Thymus (tissue), 11 donors: ENCODE data around the gene STARD5. TPM values are rescaled to one million over a fixed set of nuclear protein-coding genes. Genes with fewer than 3 reads are reported as not detected.
A peak's percentile ranks its signal among the peaks of the same experiment; 100 is the strongest.

Experiments
- DNase-seq, 9 donors: peaks; one replicate each; pipeline ENCODE4 v3.0.0-alpha.2; 2013; ENCODE audit warnings: low spot score in 9 of 9, low read depth in 6 of 9, missing footprints in 1 of 9
- H3K27ac ChIP-seq, 2 donors: one replicate each; pipeline ENCODE4 v1.5.1; 2013; ENCODE audit warnings: control low read depth in 1 of 2, low read depth in 1 of 2, low read length in 1 of 2, mild to moderate bottlenecking in 1 of 2, moderate library complexity in 1 of 2
- H3K27me3 ChIP-seq, 2 donors: one replicate each; pipeline ENCODE4 v1.5.1; 2013; ENCODE audit warnings: low read length in 1 of 2; ENCODE audit not compliant: control insufficient read depth in 2 of 2, insufficient read depth in 1 of 2
- H3K36me3 ChIP-seq, 2 donors: one replicate each; pipeline ENCODE4 v1.5.1; 2013; ENCODE audit warnings: low read length in 1 of 2, mild to moderate bottlenecking in 1 of 2, moderate library complexity in 1 of 2; ENCODE audit not compliant: control insufficient read depth in 2 of 2, insufficient read depth in 2 of 2
- H3K4me1 ChIP-seq, 2 donors: one replicate each; pipeline ENCODE4 v1.5.1; 2013; ENCODE audit warnings: low read length in 2 of 2; ENCODE audit not compliant: control insufficient read depth in 2 of 2, insufficient read depth in 2 of 2
- H3K4me3 ChIP-seq, 2 donors: one replicate each; pipeline ENCODE4 v1.5.1; 2013; ENCODE audit warnings: low read length in 2 of 2, control low read depth in 1 of 2, mild to moderate bottlenecking in 1 of 2
- H3K9me3 ChIP-seq, 2 donors: one replicate each; pipeline ENCODE4 v1.5.1; 2013; ENCODE audit warnings: low read length in 1 of 2, mild to moderate bottlenecking in 1 of 2; ENCODE audit not compliant: control insufficient read depth in 2 of 2, insufficient read depth in 1 of 2
- WGBS: extraction: QIAGEN DNeasy Blood & Tissue Kit; methylation state at CpG from one replicate; pipeline ENCODE4 v1.1.7; 2013; 5-methylcytosine and 5-hydroxymethylcytosine counted together
- polyA plus RNA-seq: library from polyadenylated mRNA; stranded (reverse); fragments of 200-250 nt; gene quantifications from one replicate; pipeline ENCODE4 v1.2.3, GENCODE V29; 2013
- total RNA-seq: library from RNA; stranded (reverse); fragments of 120-200 nt; gene quantifications from one replicate; pipeline ENCODE4 v1.2.4, GENCODE V29; 2013
- donor health status: healthy.

STARD5 gene
- total and polyA plus RNA-seq, 2 donors = 3.6 to 12.0 TPM

DNA sequence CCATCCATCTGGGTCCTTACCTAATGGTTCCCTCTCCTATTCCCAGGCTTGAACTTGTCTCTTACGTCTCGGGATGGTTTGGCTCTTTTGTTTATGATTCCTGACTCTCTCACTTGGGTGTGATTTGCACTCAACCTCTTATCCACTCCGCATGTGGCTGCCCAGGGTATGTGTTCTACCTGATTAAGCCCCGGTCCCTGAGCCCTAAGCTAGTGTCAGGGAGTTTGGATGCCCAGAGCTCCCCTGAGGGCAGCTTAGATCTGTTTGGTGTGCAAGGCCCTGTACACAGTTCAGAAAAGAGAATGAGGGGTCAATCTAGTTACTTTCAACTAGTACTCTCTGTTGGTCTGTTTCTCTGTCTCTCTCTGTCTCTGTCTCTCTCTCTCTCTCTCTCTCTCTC lies 15.9 kb upstream of the STARD5 start:
- 73% methylated on average over 4 of the region's 4 CpGs for WGBS
- Histone ChIP-seq H3K4me3 (no peak overlapping the region), H3K9me3 (no peaks in the 10 kb centered on the region), H3K4me1 (no peaks in the 10 kb centered on the region), H3K36me3 (no peaks in the 10 kb centered on the region), H3K27ac (no peak overlapping the region), H3K27me3 (no peaks in the 10 kb centered on the region)
- no peak for DNase-seq

DNA sequence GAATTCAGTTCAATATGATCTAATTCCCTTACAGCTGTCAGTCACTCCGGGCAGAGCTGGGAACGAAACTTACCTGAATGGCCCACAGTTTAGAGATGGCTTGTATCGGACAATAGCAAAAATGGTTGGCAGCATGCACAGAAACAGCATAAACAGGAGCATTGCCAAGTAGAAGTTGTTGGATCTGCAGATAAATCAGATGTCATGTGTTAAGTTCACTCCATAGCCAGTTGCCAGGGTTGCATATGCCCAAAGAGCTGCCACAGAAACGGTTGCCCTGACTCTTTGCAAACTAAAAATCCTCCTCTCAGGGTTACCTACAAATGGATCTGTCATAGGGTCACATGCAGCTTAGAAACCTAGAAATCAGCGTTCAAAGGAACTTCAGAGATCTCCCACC lies 15.4 kb upstream of the STARD5 start:
- Histone ChIP-seq H3K4me3 (no peak overlapping the region), H3K27me3 (no peaks in the 10 kb centered on the region), H3K4me1 (no peaks in the 10 kb centered on the region), H3K9me3 (no peaks in the 10 kb centered on the region), H3K27ac (no peak overlapping the region), H3K36me3 (no peaks in the 10 kb centered on the region)
- WGBS = 95% methylated on average over 5 of the region's 5 CpGs
- no peak for DNase-seq

DNA sequence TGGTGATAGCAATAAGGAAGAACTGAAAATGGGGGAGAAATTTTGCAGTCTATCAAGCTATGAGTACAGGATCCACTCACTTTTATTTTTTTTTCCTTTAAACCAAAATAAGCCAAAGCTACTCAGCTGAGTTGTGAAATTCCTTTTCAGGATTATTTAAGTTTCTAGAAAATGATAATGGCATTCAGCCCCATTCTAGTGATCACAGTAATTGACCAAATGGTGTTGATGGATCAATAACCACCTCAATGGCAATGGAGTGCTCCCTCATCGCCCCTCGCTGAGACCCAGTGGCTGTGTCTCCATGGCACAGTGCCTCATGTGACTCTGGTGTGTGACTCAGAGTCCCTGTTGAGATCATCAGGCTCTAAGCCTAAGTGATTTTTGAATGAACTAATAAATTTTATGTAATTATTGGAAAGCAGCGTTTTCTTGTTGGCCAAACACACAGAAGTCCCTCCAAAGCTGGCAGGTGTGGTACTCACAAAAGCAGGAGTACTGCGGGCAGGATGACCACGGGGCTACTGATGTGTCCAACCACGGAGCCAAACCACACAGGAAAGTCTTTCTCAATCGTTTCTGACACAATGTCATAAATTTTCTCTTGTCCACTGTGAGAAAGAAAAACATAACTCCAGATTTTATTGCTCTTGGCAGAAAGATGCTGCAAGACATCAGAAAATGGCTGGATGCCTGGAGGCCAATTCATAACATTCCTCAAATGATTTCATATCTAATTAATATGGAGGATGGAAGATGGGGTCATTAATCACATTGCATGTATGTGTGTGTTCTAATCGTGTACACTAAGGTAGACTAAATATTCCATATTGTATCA lies 14.4 kb upstream of the STARD5 start:
- no peak for DNase-seq
- no peaks in the 10 kb centered on the region for H3K4me1 ChIP-seq
- 61% methylated on average over 8 of the region's 8 CpGs for WGBS

DNA sequence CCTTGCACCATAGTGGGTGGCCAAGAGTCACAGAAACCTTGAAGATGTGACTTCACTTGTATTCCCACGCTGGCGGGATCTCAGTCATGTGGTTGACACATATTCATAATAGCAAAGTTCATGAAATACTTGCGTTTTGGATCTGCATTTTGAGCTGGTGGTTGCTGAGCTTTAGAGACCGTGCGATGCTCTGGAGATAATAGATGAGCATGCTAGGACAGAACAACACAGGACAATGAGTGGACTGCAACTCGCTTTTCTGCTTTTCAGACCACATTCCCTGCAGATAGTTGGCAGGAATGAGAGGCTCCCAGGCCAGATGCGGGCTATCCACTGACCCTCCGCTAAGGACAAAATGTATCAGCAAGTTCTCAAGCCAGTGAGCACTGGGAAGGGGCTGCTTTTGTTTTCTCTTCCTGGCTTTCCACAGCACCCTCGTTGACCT lies 13.8 kb upstream of the STARD5 start:
- H3K27ac ChIP-seq = no peak overlapping the region
- H3K9me3 ChIP-seq = no peaks in the 10 kb centered on the region
- no peaks in the 10 kb centered on the region for H3K4me1 ChIP-seq
- no peaks in the 10 kb centered on the region for H3K36me3 ChIP-seq
- H3K4me3 ChIP-seq = no peak overlapping the region
- WGBS = 96% methylated on average over 9 of the region's 9 CpGs
- no peaks in the 10 kb centered on the region for H3K27me3 ChIP-seq
- DNase-seq = no peak

More for the DNA sequence above, 14.4 kb upstream of the STARD5 start:
- Histone ChIP-seq H3K27ac (no peak overlapping the region), H3K4me3 (no peak overlapping the region), H3K36me3 (no peaks in the 10 kb centered on the region), H3K9me3 (no peaks in the 10 kb centered on the region), H3K27me3 (no peaks in the 10 kb centered on the region)

DNA sequence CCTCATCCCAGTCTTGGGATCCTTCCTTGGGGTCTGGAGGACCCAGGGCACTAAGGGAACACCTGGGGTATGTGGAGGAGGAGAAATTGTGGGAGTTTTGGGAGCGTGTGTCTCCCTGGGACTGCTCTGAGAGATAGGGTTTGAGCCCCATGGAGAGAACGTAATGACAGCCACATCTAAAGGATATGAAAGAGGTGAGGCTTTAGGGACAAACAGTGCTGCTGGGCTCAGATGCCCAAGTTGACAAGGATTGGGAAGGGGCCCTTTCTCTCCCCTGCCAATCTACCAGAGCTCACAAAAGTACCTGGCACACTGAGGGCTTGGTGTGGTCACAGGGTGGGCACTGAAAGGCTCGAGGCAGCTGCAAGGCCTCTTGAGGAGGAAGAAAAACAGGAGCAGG lies 13.3 kb upstream of the STARD5 start:
- Histone ChIP-seq H3K4me1 (no peaks in the 10 kb centered on the region), H3K9me3 (no peaks in the 10 kb centered on the region), H3K27ac (no peak overlapping the region), H3K27me3 (no peaks in the 10 kb centered on the region), H3K4me3 (no peak overlapping the region), H3K36me3 (no peaks in the 10 kb centered on the region)
- no peak for DNase-seq
- WGBS = 91% methylated on average over 3 of the region's 3 CpGs

DNA sequence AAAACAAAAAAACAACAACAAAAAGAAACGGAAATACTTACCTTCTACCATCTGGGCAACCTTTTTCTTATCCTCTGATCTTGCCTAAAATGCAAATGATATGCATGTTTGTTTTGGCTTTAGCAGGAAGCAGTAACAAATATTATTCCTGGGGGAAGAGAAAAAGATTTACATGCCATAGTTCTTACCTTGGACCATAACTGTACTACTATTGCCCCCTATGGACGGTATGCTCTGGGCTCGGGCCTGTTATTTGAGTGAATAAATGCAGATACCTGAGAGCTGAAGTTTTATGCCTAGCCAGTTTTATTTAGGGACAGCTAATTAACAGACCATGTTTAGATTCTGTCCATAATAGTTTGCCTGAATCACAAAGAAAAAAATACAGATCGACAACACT lies 12.6 kb upstream of the STARD5 start:
- H3K27ac ChIP-seq = no peak overlapping the region
- no peaks in the 10 kb centered on the region for H3K4me1 ChIP-seq
- no peaks in the 10 kb centered on the region for H3K27me3 ChIP-seq
- H3K36me3 ChIP-seq = no peaks in the 10 kb centered on the region
- DNase-seq = peak in 3 of 9 donors; percentile 20 to 48 (median 28)
- no peaks in the 10 kb centered on the region for H3K9me3 ChIP-seq
- no peak overlapping the region for H3K4me3 ChIP-seq
- WGBS = 95% methylated on average over 4 of the region's 4 CpGs

DNA sequence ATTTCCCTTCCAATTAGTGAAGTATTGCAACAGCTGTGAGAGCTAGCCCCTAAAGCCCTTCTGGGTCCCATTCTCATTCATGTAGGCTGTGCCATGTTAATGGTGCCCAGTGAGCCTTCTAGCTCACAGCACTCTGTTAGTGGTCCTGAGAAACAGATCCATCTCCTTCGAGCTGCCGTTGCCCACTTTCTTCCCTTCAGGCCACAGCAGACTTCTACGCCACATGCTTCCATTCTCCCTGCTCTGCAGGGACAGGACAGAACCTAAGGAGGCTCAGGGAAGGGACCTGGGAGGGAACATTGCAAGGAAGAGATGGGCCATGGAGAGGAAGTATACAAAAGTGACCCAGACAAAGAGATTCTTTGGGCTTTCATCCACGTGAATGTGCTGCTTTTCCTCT lies 11.7 kb upstream of the STARD5 start:
- Histone ChIP-seq H3K4me1 (no peaks in the 10 kb centered on the region), H3K4me3 (no peak overlapping the region), H3K36me3 (no peaks in the 10 kb centered on the region), H3K27me3 (no peaks in the 10 kb centered on the region), H3K27ac (no peak overlapping the region), H3K9me3 (no peaks in the 10 kb centered on the region)
- WGBS = 97% methylated on average over 4 of the region's 4 CpGs
- no peak for DNase-seq

DNA sequence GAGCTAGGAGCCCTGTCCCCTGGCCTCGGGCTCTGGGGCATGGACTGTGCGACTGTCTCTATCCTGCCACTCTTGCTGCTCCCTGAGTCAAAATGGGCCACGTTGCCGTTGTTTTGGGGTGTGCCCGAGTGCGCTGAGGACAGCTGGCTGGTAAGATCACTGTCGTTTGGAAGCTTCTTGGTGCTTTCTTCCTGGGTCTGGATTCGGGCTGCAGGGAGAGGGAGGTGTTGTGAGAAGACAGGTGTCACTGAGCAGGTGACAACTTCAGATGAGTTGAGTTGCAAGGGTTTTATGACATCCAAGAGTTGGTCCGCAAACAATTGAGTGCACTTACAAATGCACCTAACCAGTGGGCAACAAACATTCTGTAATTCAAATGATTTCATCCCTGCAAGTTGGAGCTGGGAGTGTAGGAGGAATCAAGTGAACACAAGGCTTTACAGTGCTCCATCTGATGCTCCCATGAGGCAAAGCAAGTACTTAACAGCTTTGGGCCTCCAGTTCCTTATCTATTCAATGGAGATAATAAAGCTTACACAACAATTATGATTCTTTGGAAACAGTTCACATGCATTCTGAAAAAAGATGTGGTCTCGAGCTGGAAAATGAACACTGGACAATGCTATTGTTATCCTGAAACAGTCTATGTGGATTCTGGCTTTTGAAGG lies 11.0 kb upstream of the STARD5 start:
- H3K27me3 ChIP-seq = no peaks in the 10 kb centered on the region

DNA sequence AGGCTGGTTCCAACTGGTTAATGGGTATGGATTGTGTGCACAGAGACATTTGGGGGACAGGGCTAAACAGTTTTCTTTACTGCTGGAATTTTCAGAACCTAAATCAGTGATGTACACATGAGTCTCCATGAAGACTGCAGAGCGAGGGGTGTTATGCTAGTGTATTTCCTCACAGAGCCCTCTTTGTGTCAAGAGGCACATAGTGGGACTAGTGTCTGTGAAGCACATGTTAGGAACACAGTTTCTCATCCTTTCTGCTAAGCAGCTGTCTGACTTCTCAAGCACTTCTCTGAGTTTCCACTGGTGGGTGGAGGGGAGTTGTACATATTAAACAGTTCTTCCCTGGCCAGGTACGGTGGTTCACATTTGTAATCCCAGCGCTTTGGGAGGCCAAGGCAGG lies 9.4 kb upstream of the STARD5 start:
- Histone ChIP-seq H3K27ac (no peak overlapping the region), H3K9me3 (no peaks in the 10 kb centered on the region), H3K4me3 (no peak overlapping the region), H3K4me1 (no peaks in the 10 kb centered on the region), H3K27me3 (no peaks in the 10 kb centered on the region), H3K36me3 (no peaks in the 10 kb centered on the region)
- DNase-seq = no peak
- 93% methylated on average over 3 of the region's 3 CpGs for WGBS

More for the DNA sequence above, 11.0 kb upstream of the STARD5 start:
- Histone ChIP-seq H3K4me1 (no peaks in the 10 kb centered on the region), H3K36me3 (no peaks in the 10 kb centered on the region), H3K4me3 (no peak overlapping the region), H3K9me3 (no peaks in the 10 kb centered on the region), H3K27ac (no peak overlapping the region)
- WGBS = 96% methylated on average over 10 of the region's 10 CpGs
- no peak for DNase-seq
